ENCODE measurements around the gene BSN.

The BSN gene

GRCh38 chr3:49616491-49616941 is 62.2 kb downstream of the BSN start:
- Histone ChIP-seq H3K9me3 (ENCODE audit: control insufficient read depth, insufficient read depth, low read length) (no peaks in the 10 kb centered on the region), H3K36me3 (ENCODE audit: control insufficient read depth, insufficient read depth, low read length) (no peaks in the 10 kb centered on the region), H3K9ac (ENCODE audit: low read depth, low read length) (no peak overlapping the region; the same call in 1 of the 2 replicates), H3K27ac (ENCODE audit: low read depth, low read length) (peak overlapping the region; percentile 76), H3K4me3 (ENCODE audit: low read depth, low read length) (no peak overlapping the region), H3K4me1 (ENCODE audit: control insufficient read depth, insufficient read depth, low read length) (peaks cover 8% of the 10 kb centered on the region), H3K27me3 (ENCODE audit: control insufficient read depth, insufficient read depth, low read length) (no peaks in the 10 kb centered on the region)

DNA sequence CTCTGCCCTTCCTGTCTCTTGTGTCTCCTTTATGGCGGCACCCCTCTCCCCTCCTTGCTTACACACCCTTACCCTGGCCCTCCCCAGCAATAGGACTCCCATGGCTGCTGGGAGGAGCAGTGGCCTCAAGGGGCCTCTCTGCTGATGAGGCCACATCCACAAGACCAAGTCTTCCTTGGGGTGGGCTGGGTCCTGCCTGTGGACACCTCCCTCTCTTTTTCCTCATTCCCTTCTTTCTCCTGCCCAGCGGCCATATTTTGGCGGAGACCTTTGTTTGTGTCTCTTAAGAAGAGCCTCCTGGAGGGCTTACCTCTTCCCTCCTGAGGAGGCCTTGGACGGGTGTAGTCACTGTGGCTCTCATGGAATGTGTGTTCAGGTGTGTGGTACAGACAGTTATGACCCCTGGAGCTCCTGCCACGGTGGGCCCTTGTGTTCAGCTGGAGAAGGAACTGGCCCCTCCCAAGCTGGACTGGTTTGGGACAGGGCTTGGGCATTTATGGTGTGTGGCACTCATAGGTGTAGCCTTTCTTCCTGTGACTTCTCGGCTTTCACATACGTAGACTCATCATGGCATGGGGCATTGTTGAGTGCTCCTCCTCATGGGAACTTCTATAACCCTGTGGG is 63.2 kb downstream of the BSN start:
- no peak overlapping the region for H3K4me3 ChIP-seq (ENCODE audit: low read depth, low read length)

GRCh38 chr3:49618412-49618811 is 64.1 kb downstream of the BSN start:
- Histone ChIP-seq H3K36me3 (ENCODE audit: control insufficient read depth, insufficient read depth, low read length) (no peaks in the 10 kb centered on the region), H3K4me1 (ENCODE audit: control insufficient read depth, insufficient read depth, low read length) (peaks cover 8% of the 10 kb centered on the region), H3K27me3 (ENCODE audit: control insufficient read depth, insufficient read depth, low read length) (no peaks in the 10 kb centered on the region), H3K9ac (ENCODE audit: low read depth, low read length) (no peak overlapping the region), H3K4me3 (ENCODE audit: low read depth, low read length) (no peak overlapping the region), H3K9me3 (ENCODE audit: control insufficient read depth, insufficient read depth, low read length) (no peaks in the 10 kb centered on the region), H3K27ac (ENCODE audit: low read depth, low read length) (no peak overlapping the region)

More for the DNA sequence above, 63.2 kb downstream of the BSN start:
- no peak overlapping the region for H3K27ac ChIP-seq (ENCODE audit: low read depth, low read length)
- H3K9ac ChIP-seq (ENCODE audit: low read depth, low read length) = no peak overlapping the region
- no peaks in the 10 kb centered on the region for H3K36me3 ChIP-seq (ENCODE audit: control insufficient read depth, insufficient read depth, low read length)
- H3K27me3 ChIP-seq (ENCODE audit: control insufficient read depth, insufficient read depth, low read length) = no peaks in the 10 kb centered on the region
- no peaks in the 10 kb centered on the region for H3K9me3 ChIP-seq (ENCODE audit: control insufficient read depth, insufficient read depth, low read length)
- H3K4me1 ChIP-seq (ENCODE audit: control insufficient read depth, insufficient read depth, low read length) = peaks cover 8% of the 10 kb centered on the region

DNA sequence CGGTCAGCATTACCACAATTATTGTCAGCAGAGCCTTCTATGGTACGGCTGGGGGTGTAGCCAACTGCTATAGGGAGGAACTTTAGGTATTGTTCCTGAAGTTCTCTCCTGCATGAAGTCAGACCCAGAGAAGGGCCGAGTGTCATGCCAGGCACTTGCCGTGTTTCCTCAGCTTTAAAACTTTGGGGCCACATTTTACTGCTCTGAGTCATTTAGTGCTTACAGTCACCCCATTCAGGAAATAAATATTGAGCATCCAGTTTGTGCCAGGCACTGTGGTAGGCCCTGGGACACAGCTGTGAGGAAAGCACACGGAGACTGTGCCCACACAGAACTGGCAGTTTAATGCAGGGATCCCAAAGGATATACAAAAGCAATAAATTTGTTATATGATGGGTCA is 65.4 kb downstream of the BSN start:
- H3K36me3 ChIP-seq (ENCODE audit: control insufficient read depth, insufficient read depth, low read length) = no peaks in the 10 kb centered on the region
- H3K9ac ChIP-seq (ENCODE audit: low read depth, low read length) = no peak overlapping the region
- H3K4me1 ChIP-seq (ENCODE audit: control insufficient read depth, insufficient read depth, low read length) = peaks cover 8% of the 10 kb centered on the region
- H3K27ac ChIP-seq (ENCODE audit: low read depth, low read length) = no peak overlapping the region
- H3K4me3 ChIP-seq (ENCODE audit: low read depth, low read length) = no peak overlapping the region
- no peaks in the 10 kb centered on the region for H3K9me3 ChIP-seq (ENCODE audit: control insufficient read depth, insufficient read depth, low read length)
- H3K27me3 ChIP-seq (ENCODE audit: control insufficient read depth, insufficient read depth, low read length) = no peaks in the 10 kb centered on the region

- peaks cover 8% of the 10 kb centered on the region for H3K4me1 ChIP-seq (ENCODE audit: control insufficient read depth, insufficient read depth, low read length)
- no peak overlapping the region for H3K9ac ChIP-seq (ENCODE audit: low read depth, low read length)
- no peak overlapping the region for H3K27ac ChIP-seq (ENCODE audit: low read depth, low read length)
- no peaks in the 10 kb centered on the region for H3K36me3 ChIP-seq (ENCODE audit: control insufficient read depth, insufficient read depth, low read length)
- no peak overlapping the region for H3K4me3 ChIP-seq (ENCODE audit: low read depth, low read length)
- no peaks in the 10 kb centered on the region for H3K9me3 ChIP-seq (ENCODE audit: control insufficient read depth, insufficient read depth, low read length)
- no peaks in the 10 kb centered on the region for H3K27me3 ChIP-seq (ENCODE audit: control insufficient read depth, insufficient read depth, low read length)
Observed at GRCh38 chr3:49620728-49621127, 66.5 kb downstream of the BSN start.

GRCh38 chr3:49623071-49623470 is 68.8 kb downstream of the BSN start:
- no peak overlapping the region for H3K27ac ChIP-seq (ENCODE audit: low read depth, low read length)
- no peak overlapping the region for H3K4me3 ChIP-seq (ENCODE audit: low read depth, low read length)
- no peaks in the 10 kb centered on the region for H3K4me1 ChIP-seq (ENCODE audit: control insufficient read depth, insufficient read depth, low read length)
- H3K27me3 ChIP-seq (ENCODE audit: control insufficient read depth, insufficient read depth, low read length) = no peaks in the 10 kb centered on the region
- no peak overlapping the region for H3K9ac ChIP-seq (ENCODE audit: low read depth, low read length)
- no peaks in the 10 kb centered on the region for H3K9me3 ChIP-seq (ENCODE audit: control insufficient read depth, insufficient read depth, low read length)
- H3K36me3 ChIP-seq (ENCODE audit: control insufficient read depth, insufficient read depth, low read length) = no peaks in the 10 kb centered on the region

- H3K4me3 ChIP-seq (ENCODE audit: low read depth, low read length) = no peak overlapping the region
- H3K27me3 ChIP-seq (ENCODE audit: control insufficient read depth, insufficient read depth, low read length) = no peaks in the 10 kb centered on the region
- no peak overlapping the region for H3K27ac ChIP-seq (ENCODE audit: low read depth, low read length)
- H3K36me3 ChIP-seq (ENCODE audit: control insufficient read depth, insufficient read depth, low read length) = no peaks in the 10 kb centered on the region
- no peak overlapping the region for H3K9ac ChIP-seq (ENCODE audit: low read depth, low read length)
- H3K9me3 ChIP-seq (ENCODE audit: control insufficient read depth, insufficient read depth, low read length) = no peaks in the 10 kb centered on the region
- no peaks in the 10 kb centered on the region for H3K4me1 ChIP-seq (ENCODE audit: control insufficient read depth, insufficient read depth, low read length)
Observed at GRCh38 chr3:49625071-49625470, 70.8 kb downstream of the BSN start.

DNA sequence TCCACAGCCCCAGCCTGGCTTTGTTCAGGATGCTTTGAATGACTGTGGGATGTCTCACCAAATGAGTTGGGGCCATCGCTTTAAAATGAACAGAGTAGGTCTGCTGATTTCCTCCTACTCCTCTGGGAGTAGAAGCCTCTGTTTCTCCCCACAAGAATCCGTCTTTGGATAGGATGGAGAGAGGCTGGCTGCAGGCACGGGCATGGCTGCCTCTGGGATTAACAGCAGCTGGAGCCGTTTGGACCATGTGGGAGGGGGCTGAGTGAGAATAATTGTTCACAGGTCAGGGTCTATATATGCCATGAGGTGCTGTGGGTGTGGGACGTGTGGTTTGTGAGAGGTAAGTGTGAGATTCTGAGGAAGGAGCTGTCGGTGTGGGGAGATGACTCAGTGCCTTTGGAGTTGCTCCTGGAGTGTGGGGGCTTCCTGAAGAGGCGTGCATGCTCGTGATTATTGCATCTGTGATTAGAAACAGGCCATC is 71.9 kb downstream of the BSN start:
- H3K27ac ChIP-seq (ENCODE audit: low read depth, low read length) = no peak overlapping the region
- H3K9ac ChIP-seq (ENCODE audit: low read depth, low read length) = no peak overlapping the region
- no peaks in the 10 kb centered on the region for H3K9me3 ChIP-seq (ENCODE audit: control insufficient read depth, insufficient read depth, low read length)
- H3K27me3 ChIP-seq (ENCODE audit: control insufficient read depth, insufficient read depth, low read length) = no peaks in the 10 kb centered on the region
- no peak overlapping the region for H3K4me3 ChIP-seq (ENCODE audit: low read depth, low read length)
- no peaks in the 10 kb centered on the region for H3K36me3 ChIP-seq (ENCODE audit: control insufficient read depth, insufficient read depth, low read length)
- H3K4me1 ChIP-seq (ENCODE audit: control insufficient read depth, insufficient read depth, low read length) = no peaks in the 10 kb centered on the region

GRCh38 chr3:49626796-49627195 is 72.5 kb downstream of the BSN start:
- H3K4me1 ChIP-seq (ENCODE audit: control insufficient read depth, insufficient read depth, low read length) = no peaks in the 10 kb centered on the region
- no peaks in the 10 kb centered on the region for H3K9me3 ChIP-seq (ENCODE audit: control insufficient read depth, insufficient read depth, low read length)
- H3K27me3 ChIP-seq (ENCODE audit: control insufficient read depth, insufficient read depth, low read length) = no peaks in the 10 kb centered on the region
- no peak overlapping the region for H3K27ac ChIP-seq (ENCODE audit: low read depth, low read length)
- no peaks in the 10 kb centered on the region for H3K36me3 ChIP-seq (ENCODE audit: control insufficient read depth, insufficient read depth, low read length)
- no peak overlapping the region for H3K9ac ChIP-seq (ENCODE audit: low read depth, low read length)
- H3K4me3 ChIP-seq (ENCODE audit: low read depth, low read length) = no peak overlapping the region

DNA sequence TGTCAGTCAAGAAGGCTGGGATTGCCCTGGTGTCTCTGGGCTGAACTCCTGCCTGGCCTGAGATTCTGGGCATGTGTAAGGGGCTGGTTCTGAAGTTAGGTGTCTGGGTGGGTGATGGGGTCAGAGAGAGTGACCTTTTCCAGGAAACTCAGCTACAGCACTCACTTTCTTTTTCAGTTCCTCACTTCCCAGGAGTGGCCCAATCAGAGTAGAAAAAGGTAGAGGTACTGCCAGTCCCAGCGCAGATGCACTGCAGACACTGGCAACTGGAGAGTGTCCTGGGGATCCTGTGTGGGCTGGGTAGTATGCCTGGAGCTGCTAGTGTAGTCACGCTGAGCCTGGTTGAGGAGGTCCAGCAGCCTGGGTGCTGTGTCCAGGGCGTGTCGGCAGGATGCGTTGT is 73.4 kb downstream of the BSN start:
- Histone ChIP-seq H3K36me3 (ENCODE audit: control insufficient read depth, insufficient read depth, low read length) (no peaks in the 10 kb centered on the region), H3K27ac (ENCODE audit: low read depth, low read length) (no peak overlapping the region), H3K9me3 (ENCODE audit: control insufficient read depth, insufficient read depth, low read length) (no peaks in the 10 kb centered on the region), H3K4me1 (ENCODE audit: control insufficient read depth, insufficient read depth, low read length) (no peaks in the 10 kb centered on the region), H3K27me3 (ENCODE audit: control insufficient read depth, insufficient read depth, low read length) (no peaks in the 10 kb centered on the region), H3K9ac (ENCODE audit: low read depth, low read length) (no peak overlapping the region), H3K4me3 (ENCODE audit: low read depth, low read length) (no peak overlapping the region)

- no peaks in the 10 kb centered on the region for H3K9me3 ChIP-seq (ENCODE audit: control insufficient read depth, insufficient read depth, low read length)
- no peak overlapping the region for H3K9ac ChIP-seq (ENCODE audit: low read depth, low read length)
- no peak overlapping the region for H3K27ac ChIP-seq (ENCODE audit: low read depth, low read length)
- H3K36me3 ChIP-seq (ENCODE audit: control insufficient read depth, insufficient read depth, low read length) = no peaks in the 10 kb centered on the region
- no peak overlapping the region for H3K4me3 ChIP-seq (ENCODE audit: low read depth, low read length)
- H3K4me1 ChIP-seq (ENCODE audit: control insufficient read depth, insufficient read depth, low read length) = no peaks in the 10 kb centered on the region
- H3K27me3 ChIP-seq (ENCODE audit: control insufficient read depth, insufficient read depth, low read length) = no peaks in the 10 kb centered on the region
Observed at GRCh38 chr3:49628249-49628648, 74.0 kb downstream of the BSN start.

Measured in HUES48 (cell line).